Measurements from ENCODE around the gene IRS1.

The IRS1 gene

GRCh38 chr2:226711606-226712296 is 87.9 kb downstream of the IRS1 start:
- Histone ChIP-seq H3K4me1 (no peaks in the 10 kb centered on the region), H3K9me3 (no peaks in the 10 kb centered on the region), H3K36me3 (no peaks in the 10 kb centered on the region), H3K4me3 (ENCODE audit: low read depth, low read length) (no peak overlapping the region), H3K27me3 (no peaks in the 10 kb centered on the region)
- no peak for DNase-seq
- no peak for TF ChIP-seq CTCF (IDR thresholded peaks at IDR 0.05; ENCODE audit: low read depth, low read length)

- no peak for TF ChIP-seq CTCF (IDR thresholded peaks at IDR 0.05; ENCODE audit: low read depth, low read length)
- H3K4me3 ChIP-seq (ENCODE audit: low read depth, low read length), result no peak overlapping the region
- DNase-seq, result no peak
- H3K36me3 ChIP-seq, result no peaks in the 10 kb centered on the region
- H3K4me1 ChIP-seq, result no peaks in the 10 kb centered on the region
- H3K9me3 ChIP-seq, result no peaks in the 10 kb centered on the region
- no peaks in the 10 kb centered on the region for H3K27me3 ChIP-seq
These were observed 92.1 kb downstream of the IRS1 start for GRCh38 chr2:226707499-226707898.

- DNase-seq, result no peak
- Histone ChIP-seq H3K9me3 (no peaks in the 10 kb centered on the region), H3K27me3 (no peaks in the 10 kb centered on the region), H3K36me3 (no peaks in the 10 kb centered on the region), H3K4me3 (ENCODE audit: low read depth, low read length) (no peak overlapping the region), H3K4me1 (no peaks in the 10 kb centered on the region)
- no peak for TF ChIP-seq CTCF (IDR thresholded peaks at IDR 0.05; ENCODE audit: low read depth, low read length)
These were observed 93.7 kb downstream of the IRS1 start for GRCh38 chr2:226705965-226706364.

- H3K36me3 ChIP-seq, result no peaks in the 10 kb centered on the region
- no peaks in the 10 kb centered on the region for H3K4me1 ChIP-seq
- H3K27me3 ChIP-seq, result no peaks in the 10 kb centered on the region
- DNase-seq, result no peak
- H3K9me3 ChIP-seq, result no peaks in the 10 kb centered on the region
- no peak for TF ChIP-seq CTCF (IDR thresholded peaks at IDR 0.05; ENCODE audit: low read depth, low read length)
- H3K4me3 ChIP-seq (ENCODE audit: low read depth, low read length), result no peak overlapping the region
These were observed 94.3 kb downstream of the IRS1 start for GRCh38 chr2:226705133-226705886.

GRCh38 chr2:226703514-226703913 is 96.1 kb downstream of the IRS1 start:
- TF ChIP-seq CTCF (IDR thresholded peaks at IDR 0.05; ENCODE audit: low read depth, low read length), result no peak
- no peaks in the 10 kb centered on the region for H3K4me1 ChIP-seq
- no peaks in the 10 kb centered on the region for H3K27me3 ChIP-seq
- no peak for DNase-seq
- H3K9me3 ChIP-seq, result no peaks in the 10 kb centered on the region
- H3K4me3 ChIP-seq (ENCODE audit: low read depth, low read length), result no peak overlapping the region
- H3K36me3 ChIP-seq, result no peaks in the 10 kb centered on the region

GRCh38 chr2:226702376-226702775 is 97.2 kb downstream of the IRS1 start:
- no peak for TF ChIP-seq CTCF (IDR thresholded peaks at IDR 0.05; ENCODE audit: low read depth, low read length)
- Histone ChIP-seq H3K4me3 (ENCODE audit: low read depth, low read length) (no peak overlapping the region), H3K4me1 (no peaks in the 10 kb centered on the region)

More at GRCh38 chr2:226702376-226702775, 97.2 kb downstream of the IRS1 start:
- no peaks in the 10 kb centered on the region for H3K9me3 ChIP-seq
- DNase-seq, result no peak
- H3K27me3 ChIP-seq, result no peaks in the 10 kb centered on the region
- H3K36me3 ChIP-seq, result no peaks in the 10 kb centered on the region

Data from BE2C (cell line).